Natural killer cell (primary cell): Measurements from ENCODE around the gene PTGER3. TPM values are rescaled to one million over a fixed set of nuclear protein-coding genes. Genes with fewer than 3 reads are reported as not detected.

Source experiments
- ATAC-seq, 3 donors: fragments of 150-1000 bp in 2 of 3; fragments of 200-7000 bp in 1 of 3; cut with Tn5 transposase; 1 replicate in 1 of 3; 2 replicates in 2 of 3; pipeline ENCODE4 v1.10.0; 2021; ENCODE audit warnings: mild to moderate bottlenecking in 2 of 3, moderate library complexity in 2 of 3
- DNase-seq, 2 donors: peaks; one replicate each; pipeline versions ENCODE4 v3.0.0 to v3.0.0-alpha.2; 2013 to 2021; ENCODE audit warnings: mixed read lengths in 1 of 2
- H3K27ac ChIP-seq: one replicate; pipeline ENCODE4 v1.5.1; 2013; ENCODE audit warnings: mild to moderate bottlenecking, low read length
- H3K27me3 ChIP-seq: one replicate; pipeline ENCODE4 v1.6.1; 2013; ENCODE audit warnings: low read length; ENCODE audit not compliant: control insufficient read depth, insufficient read depth
- H3K36me3 ChIP-seq: one replicate; pipeline ENCODE4 v1.6.1; 2013; ENCODE audit warnings: low read length; ENCODE audit not compliant: control insufficient read depth, insufficient read depth
- H3K4me1 ChIP-seq: one replicate; pipeline ENCODE4 v1.6.1; 2013; ENCODE audit warnings: low read length; ENCODE audit not compliant: control insufficient read depth, insufficient read depth
- H3K4me3 ChIP-seq: one replicate; pipeline ENCODE4 v1.5.1; 2013; ENCODE audit warnings: low read length
- H3K9me3 ChIP-seq: one replicate; pipeline ENCODE4 v1.6.1; 2013; ENCODE audit warnings: low read length; ENCODE audit not compliant: control insufficient read depth, insufficient read depth
- H3K27ac Mint-ChIP-seq, 2 donors: one replicate each; pipeline ENCODE4 v1.8.0; 2022; ENCODE audit warnings: mild to moderate bottlenecking in 2 of 2, mixed read lengths in 2 of 2, moderate library complexity in 1 of 2
- H3K27me3 Mint-ChIP-seq, 2 donors: one replicate each; pipeline ENCODE4 v1.8.0; 2022; ENCODE audit warnings: low read depth in 2 of 2, mixed read lengths in 2 of 2
- H3K36me3 Mint-ChIP-seq: one replicate; pipeline ENCODE4 v1.8.0; 2022; ENCODE audit warnings: mixed read lengths
- H3K4me1 Mint-ChIP-seq, 2 donors: one replicate each; pipeline ENCODE4 v1.8.0; 2022; ENCODE audit warnings: mixed read lengths in 2 of 2
- H3K4me3 Mint-ChIP-seq: one replicate; pipeline ENCODE4 v1.8.0; 2022; ENCODE audit warnings: mild to moderate bottlenecking, moderate library complexity, mixed read lengths
- H3K9me3 Mint-ChIP-seq, 2 donors: one replicate each; pipeline ENCODE4 v1.8.0; 2022; ENCODE audit warnings: mixed read lengths in 2 of 2
- CTCF ChIP-seq: fragments of 200-600 bp; IDR thresholded peaks from one replicate; pipeline ENCODE4 v1.8.0; 2022; ENCODE audit warnings: antibody characterized with exemption
- WGBS: methylation state at CpG from one replicate; pipeline ENCODE4 v1.1.7; 2013; ENCODE audit warnings: missing lambda C conversion rate; ENCODE audit not compliant: insufficient coverage; 5-methylcytosine and 5-hydroxymethylcytosine counted together
- intact Hi-C: fragments of 100-400 bp; cut with micrococcal nuclease; formaldehyde crosslinking; loops from one replicate; pipeline ENCODE4 v1.14.2; 2022
- total RNA-seq, 4 donors: library from RNA; stranded (reverse); fragments of 120-200 nt in 1 of 4; gene quantifications; one replicate each; pipeline versions ENCODE4 v1.2.3 to v1.2.4, GENCODE V29; 2013 to 2022

The PTGER3 gene
- total RNA-seq, 3 donors from 2014 or later (not counting 1 experiment from before 2014, with no cell fraction given), result 0.72 to 21.9 TPM; not detected in 1

- intact Hi-C loops, result no loop called here
- Histone ChIP-seq H3K4me1 (no peaks in the 10 kb centered on the region), H3K36me3 (no peaks in the 10 kb centered on the region), H3K4me3 (no peak overlapping the region), H3K27me3 (no peaks in the 10 kb centered on the region), H3K27ac (no peak overlapping the region), H3K9me3 (no peaks in the 10 kb centered on the region)
- ATAC-seq (no peak), DNase-seq (no peak)
- no peak for TF ChIP-seq CTCF
- WGBS, result 66% methylated on average over 5 of the region's 7 CpGs
- Mint-ChIP-seq H3K9me3 (no peaks in the 10 kb centered on the region), H3K36me3 (no peaks in the 10 kb centered on the region), H3K4me3 (no peak overlapping the region), H3K4me1 (no peaks in the 10 kb centered on the region), H3K27ac (no peak overlapping the region), H3K27me3 (peaks cover 5 to 7% of the 10 kb centered on the region in 2 donors)
Measured at GRCh38 chr1:71019233-71019969, 28.2 kb downstream of the PTGER3 start.

GRCh38 chr1:71018791-71019190, 28.8 kb downstream of the PTGER3 start:
- H3K27ac Mint-ChIP-seq, result no peak overlapping the region
- no peak for ATAC-seq
- H3K36me3 Mint-ChIP-seq, result no peaks in the 10 kb centered on the region
- H3K4me1 Mint-ChIP-seq, result no peaks in the 10 kb centered on the region
- Histone ChIP-seq H3K9me3 (no peaks in the 10 kb centered on the region), H3K27me3 (no peaks in the 10 kb centered on the region), H3K27ac (no peak overlapping the region), H3K4me1 (no peaks in the 10 kb centered on the region), H3K36me3 (no peaks in the 10 kb centered on the region), H3K4me3 (no peak overlapping the region)
- no peak overlapping the region for H3K4me3 Mint-ChIP-seq
- TF ChIP-seq CTCF, result no peak
- intact Hi-C loops, result no loop called here
- H3K27me3 Mint-ChIP-seq, result peaks cover 5 to 7% of the 10 kb centered on the region in 2 donors
- no peak for DNase-seq
- no peaks in the 10 kb centered on the region for H3K9me3 Mint-ChIP-seq

DNA sequence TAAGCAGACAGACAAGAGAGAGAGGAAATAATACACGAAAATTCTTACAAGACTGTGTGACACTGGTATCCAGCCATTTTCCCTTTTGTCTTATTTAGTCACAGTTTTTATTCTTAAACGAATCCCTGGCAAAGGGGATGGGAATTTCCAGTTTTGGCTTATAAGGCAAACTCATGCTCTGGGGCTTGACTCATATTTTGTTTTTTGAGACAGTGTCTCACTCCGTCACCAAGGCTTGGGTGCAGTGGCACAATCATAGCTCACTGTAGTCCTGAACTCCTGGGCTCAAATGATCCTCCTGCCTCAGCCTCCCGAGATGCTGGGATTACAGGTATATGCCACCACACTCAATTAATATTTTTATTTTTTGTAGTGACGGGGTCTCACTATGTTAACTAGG, 31.9 kb downstream of the PTGER3 start:
- H3K4me3 Mint-ChIP-seq, result no peak overlapping the region

More for the DNA sequence above, 31.9 kb downstream of the PTGER3 start:
- no peaks in the 10 kb centered on the region for H3K4me1 Mint-ChIP-seq
- no peak overlapping the region for H3K27ac Mint-ChIP-seq
- H3K9me3 Mint-ChIP-seq, result no peaks in the 10 kb centered on the region
- DNase-seq, result no peak
- TF ChIP-seq CTCF, result no peak
- intact Hi-C loops, result no loop called here
- no peaks in the 10 kb centered on the region for H3K36me3 Mint-ChIP-seq
- Histone ChIP-seq H3K27me3 (no peaks in the 10 kb centered on the region), H3K4me3 (no peak overlapping the region), H3K36me3 (no peaks in the 10 kb centered on the region), H3K9me3 (no peaks in the 10 kb centered on the region), H3K4me1 (no peaks in the 10 kb centered on the region), H3K27ac (no peak overlapping the region)
- peaks cover 5 to 13% of the 10 kb centered on the region in 2 donors for H3K27me3 Mint-ChIP-seq
- WGBS, result 81% methylated on average over 5 of the region's 5 CpGs
- no peak for ATAC-seq
